Gastrocnemius medialis (tissue), 4 donors: ENCODE results near the gene NSD2. TPM values are rescaled to one million over a fixed set of nuclear protein-coding genes. Genes with fewer than 3 reads are reported as not detected.

ENCODE experiments used
- ATAC-seq, 2 donors: fragments of 150-250 bp; one replicate each; pipeline ENCODE4 v1.9.1; 2016
- DNase-seq, 2 donors: peaks; one replicate each; pipeline ENCODE4 v3.0.0-alpha.2; 2019
- H3K27ac ChIP-seq, 4 donors: fragments of 200-600 bp; sonication (generic); 1 replicate in 1 of 4; 2 replicates in 3 of 4; pipeline ENCODE4 v1.5.1; 2016 to 2018; ENCODE audit warnings: mild to moderate bottlenecking in 2 of 4, moderate library complexity in 1 of 4
- H3K27me3 ChIP-seq, 3 donors: fragments of 200-600 bp; sonication (generic) in 2 of 3; 1 replicate in 1 of 3; 2 replicates in 2 of 3; pipeline versions ENCODE4 v1.5.1 to v1.6.0; 2016 to 2019; ENCODE audit warnings: mild to moderate bottlenecking in 1 of 3, moderate library complexity in 1 of 3
- H3K36me3 ChIP-seq, 2 donors: fragments of 200-600 bp; sonication (generic) in 1 of 2; one replicate each; pipeline ENCODE4 v1.5.1; 2017 to 2018
- H3K4me1 ChIP-seq, 2 donors: fragments of 200-600 bp; sonication (generic) in 1 of 2; one replicate each; pipeline ENCODE4 v1.5.1; 2016 to 2017; ENCODE audit warnings: mild to moderate bottlenecking in 2 of 2
- H3K4me3 ChIP-seq, 4 donors: fragments of 200-600 bp; sonication (generic) in 3 of 4; 1 replicate in 1 of 4; 2 replicates in 3 of 4; pipeline ENCODE4 v1.5.1; 2016 to 2019; ENCODE audit warnings: mild to moderate bottlenecking in 2 of 4
- H3K9me3 ChIP-seq, 3 donors: fragments of 200-600 bp; sonication (generic) in 2 of 3; 1 replicate in 1 of 3; 2 replicates in 2 of 3; pipeline ENCODE4 v1.5.1; 2016 to 2019
- CTCF ChIP-seq, 5 experiments: fragments of 450-650 bp in 3 of 5; fragments of 200-600 bp in 2 of 5; sonication (generic) in 2 of 5; IDR thresholded peaks in 4 of 5; conservative IDR thresholded peaks in 1 of 5; 1 replicate in 4 of 5; 2 replicates in 1 of 5; pipeline ENCODE4 v1.5.1; 2016 to 2019; ENCODE audit warnings: antibody characterized with exemption in 5 of 5, mild to moderate bottlenecking in 3 of 5, moderate library complexity in 3 of 5
- POLR2A ChIP-seq, 2 donors: fragments of 450-650 bp; IDR thresholded peaks; one replicate each; pipeline ENCODE4 v1.6.1; 2017; ENCODE audit warnings: antibody characterized with exemption in 2 of 2, mild to moderate bottlenecking in 2 of 2, moderate library complexity in 2 of 2
- in situ Hi-C, 4 donors: fragments of 200-750 bp; cut with MboI; loops; one replicate each; pipeline versions ENCODE4 v1.15.0 to v1.8.0; 2017; ENCODE audit warnings: low sequenced_read_pairs in 4 of 4
- intact Hi-C: fragments of 100-400 bp; cut with DNase I; formaldehyde crosslinking; loops from one replicate; pipeline ENCODE4 v1.15.1; 2023; ENCODE audit warnings: low total_unique reads
- total RNA-seq, 4 donors: library from RNA; depleted of rRNA; stranded (reverse); fragments of >200 nt; gene quantifications; one replicate each; pipeline versions ENCODE4 v1.1.0 to v1.2.3, GENCODE V29; 2016

The NSD2 gene
- total RNA-seq, 4 donors from 2014 or later, result 14.8 to 21.3 (median 16.8) TPM

GRCh38 chr4:1890979-1891570 is 19.9 kb downstream of the NSD2 start:
- no peaks in the 10 kb centered on the region for H3K27me3 ChIP-seq
- in situ Hi-C loops (loop anchor here in 3 of 4 donors (10.0 to 25.0 kb wide), 2 partner anchors 146 to 154 kb away; no protein-coding TSS in a partner anchor), intact Hi-C loops (loop anchor here (10.0 kb wide), 1 partner anchor 76 kb away; no protein-coding TSS in a partner anchor)
- ATAC-seq (no peak), DNase-seq (no peak)
- H3K4me1 ChIP-seq, result no peaks in the 10 kb centered on the region
- H3K27ac ChIP-seq, result no peak overlapping the region
- TF ChIP-seq CTCF (IDR thresholded peaks at IDR 0.05 in 4 of 5, conservative IDR thresholded peaks at IDR 0.05 in 1 of 5) (no peak), POLR2A (IDR thresholded peaks at IDR 0.05) (no peak)
- H3K4me3 ChIP-seq, result no peak overlapping the region
- H3K36me3 ChIP-seq, result no peaks in the 10 kb centered on the region
- no peaks in the 10 kb centered on the region for H3K9me3 ChIP-seq

GRCh38 chr4:1895971-1896657 is 24.9 kb downstream of the NSD2 start:
- no peaks in the 10 kb centered on the region for H3K27me3 ChIP-seq
- H3K9me3 ChIP-seq, result no peaks in the 10 kb centered on the region
- ATAC-seq (no peak), DNase-seq (no peak)
- H3K36me3 ChIP-seq, result peaks cover 0 to 5% of the 10 kb centered on the region in 2 donors
- in situ Hi-C loops, result loop anchor here in 3 of 4 donors (10.0 to 25.0 kb wide), 2 partner anchors 151 to 159 kb away; no protein-coding TSS in a partner anchor
- H3K27ac ChIP-seq, result no peak overlapping the region
- intact Hi-C loops, result loop anchor here (10.0 kb wide), 1 partner anchor 81 kb away; no protein-coding TSS in a partner anchor
- no peaks in the 10 kb centered on the region for H3K4me1 ChIP-seq
- H3K4me3 ChIP-seq, result no peak overlapping the region
- TF ChIP-seq POLR2A (IDR thresholded peaks at IDR 0.05), result no peak

- Histone ChIP-seq H3K27ac (no peak overlapping the region), H3K36me3 (peaks cover 0 to 10% of the 10 kb centered on the region in 2 donors), H3K9me3 (no peaks in the 10 kb centered on the region), H3K27me3 (no peaks in the 10 kb centered on the region), H3K4me3 (no peak overlapping the region), H3K4me1 (no peaks in the 10 kb centered on the region)
- no peak for TF ChIP-seq CTCF (IDR thresholded peaks at IDR 0.05 in 4 of 5, conservative IDR thresholded peaks at IDR 0.05 in 1 of 5)
- TF ChIP-seq POLR2A (IDR thresholded peaks at IDR 0.05), result no peak
- in situ Hi-C loops (loop anchor here in 3 of 4 donors (10.0 to 25.0 kb wide), 2 partner anchors 152 to 159 kb away; no protein-coding TSS in a partner anchor), intact Hi-C loops (loop anchor here (10.0 kb wide), 1 partner anchor 82 kb away; no protein-coding TSS in a partner anchor)
- ATAC-seq (no peak), DNase-seq (no peak)
These were observed 25.4 kb downstream of the NSD2 start for GRCh38 chr4:1896658-1896991.

GRCh38 chr4:1898007-1898406 is 26.8 kb downstream of the NSD2 start:
- intact Hi-C loops, result loop anchor here (2.0 to 10.0 kb wide), 2 partner anchors 41 to 83 kb away; partner anchors contain the start of gene LETM1

GRCh38 chr4:1898681-1899080 is 27.5 kb downstream of the NSD2 start:
- no peak for ATAC-seq
- H3K27ac ChIP-seq, result no peak overlapping the region
- intact Hi-C loops, result loop anchor here (1.0 to 10.0 kb wide), 3 partner anchors 42 to 152 kb away; partner anchors contain the start of gene LETM1
- TF ChIP-seq CTCF (IDR thresholded peaks at IDR 0.05 in 4 of 5, conservative IDR thresholded peaks at IDR 0.05 in 1 of 5) (no peak), POLR2A (IDR thresholded peaks at IDR 0.05) (no peak)
- peaks cover 0 to 13% of the 10 kb centered on the region in 2 donors for H3K36me3 ChIP-seq
- in situ Hi-C loops, result loop anchor here in 3 of 4 donors (10.0 to 25.0 kb wide), 2 partner anchors 154 to 161 kb away; no protein-coding TSS in a partner anchor
- H3K4me1 ChIP-seq, result no peaks in the 10 kb centered on the region
- no peaks in the 10 kb centered on the region for H3K27me3 ChIP-seq
- no peaks in the 10 kb centered on the region for H3K9me3 ChIP-seq
- DNase-seq, result no peak
- no peak overlapping the region for H3K4me3 ChIP-seq

More at GRCh38 chr4:1898007-1898406, 26.8 kb downstream of the NSD2 start:
- ATAC-seq, result no peak
- no peaks in the 10 kb centered on the region for H3K9me3 ChIP-seq
- H3K36me3 ChIP-seq, result peaks cover 0 to 13% of the 10 kb centered on the region in 2 donors
- in situ Hi-C loops, result loop anchor here in 3 of 4 donors (10.0 to 25.0 kb wide), 2 partner anchors 153 to 161 kb away; no protein-coding TSS in a partner anchor
- no peak overlapping the region for H3K27ac ChIP-seq
- no peak overlapping the region for H3K4me3 ChIP-seq
- no peaks in the 10 kb centered on the region for H3K27me3 ChIP-seq
- no peak for DNase-seq
- TF ChIP-seq POLR2A (IDR thresholded peaks at IDR 0.05), result no peak
- H3K4me1 ChIP-seq, result no peaks in the 10 kb centered on the region
